Lower lobe of right lung (tissue), 2 donors: ENCODE measurements around the gene ENOX2. TPM values are rescaled to one million over a fixed set of nuclear protein-coding genes. Genes with fewer than 3 reads are reported as not detected.

ENCODE experiments used
- ATAC-seq, 2 donors: fragments of 200-7000 bp; cut with Tn5 transposase; one replicate each; pipeline ENCODE4 v1.9.1; 2020 to 2022; ENCODE audit warnings: mild to moderate bottlenecking in 2 of 2, moderate library complexity in 2 of 2
- DNase-seq: peaks from one replicate; pipeline ENCODE4 v3.0.0-alpha.2; 2020
- H3K27ac ChIP-seq: fragments of 200-600 bp; one replicate; pipeline ENCODE4 v1.8.0; 2022
- H3K27me3 ChIP-seq: fragments of 200-600 bp; one replicate; pipeline ENCODE4 v1.8.0; 2022; ENCODE audit warnings: low read depth
- H3K36me3 ChIP-seq: fragments of 200-600 bp; one replicate; pipeline ENCODE4 v1.8.0; 2022; ENCODE audit warnings: mild to moderate bottlenecking
- H3K4me1 ChIP-seq: fragments of 200-600 bp; one replicate; pipeline ENCODE4 v1.8.0; 2022
- H3K4me3 ChIP-seq: fragments of 200-600 bp; one replicate; pipeline ENCODE4 v1.8.0; 2022; ENCODE audit warnings: mild to moderate bottlenecking
- H3K9me3 ChIP-seq: fragments of 200-600 bp; one replicate; pipeline ENCODE4 v1.8.0; 2022
- intact Hi-C: fragments of 100-400 bp; cut with DNase I; formaldehyde crosslinking; loops from one replicate; pipeline ENCODE4 v1.11.0; 2022
- total RNA-seq: library from RNA; stranded (reverse); fragmentation: NEBNext Ultra II Directional; extraction: Animal tissue kit (Norgen Biotek cat#: 25700); gene quantifications from one replicate; pipeline ENCODE4 v1.2.1, GENCODE V29; 2021
- TF ChIP-seq, protein P1 (sequence below): fragments of 200-600 bp; IDR thresholded peaks from one replicate; pipeline ENCODE4 v1.8.0; 2022; ENCODE audit warnings: antibody characterized with exemption, mild to moderate bottlenecking
- donor health status: DM: no; HTN: yes; CAD: no; lungs with severe emphysema.

Gene ENOX2
- total RNA-seq, 1 donor from 2014 or later: 16.8 TPM

DNA sequence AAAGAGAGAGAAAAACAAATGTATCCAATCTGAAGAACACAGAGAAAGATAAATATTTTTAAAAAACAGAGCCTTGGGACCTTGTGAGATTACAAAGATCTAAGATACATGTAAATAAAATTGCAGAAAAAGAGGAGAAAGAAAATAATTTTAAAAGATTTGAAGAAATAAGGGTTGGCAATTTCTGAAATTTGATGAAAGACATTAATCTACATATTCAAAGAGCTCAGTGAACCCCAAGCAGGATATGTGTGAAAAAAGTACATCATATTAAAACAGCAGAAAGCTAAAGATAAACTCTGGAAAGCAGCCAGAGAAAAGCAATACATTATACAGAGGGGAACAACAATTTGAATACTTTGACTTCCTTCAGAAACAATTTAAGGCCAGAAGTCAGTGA lies 244.7 kb downstream of the ENOX2 start:
- Histone ChIP-seq H3K27me3 (no peaks in the 10 kb centered on the region), H3K4me3 (no peak overlapping the region), H3K36me3 (no peaks in the 10 kb centered on the region), H3K27ac (no peak overlapping the region), H3K4me1 (no peaks in the 10 kb centered on the region), H3K9me3 (no peaks in the 10 kb centered on the region)
- DNase-seq: no peak
- intact Hi-C loops: no loop called here
- no peak for ATAC-seq
- TF ChIP-seq, protein P1, sequence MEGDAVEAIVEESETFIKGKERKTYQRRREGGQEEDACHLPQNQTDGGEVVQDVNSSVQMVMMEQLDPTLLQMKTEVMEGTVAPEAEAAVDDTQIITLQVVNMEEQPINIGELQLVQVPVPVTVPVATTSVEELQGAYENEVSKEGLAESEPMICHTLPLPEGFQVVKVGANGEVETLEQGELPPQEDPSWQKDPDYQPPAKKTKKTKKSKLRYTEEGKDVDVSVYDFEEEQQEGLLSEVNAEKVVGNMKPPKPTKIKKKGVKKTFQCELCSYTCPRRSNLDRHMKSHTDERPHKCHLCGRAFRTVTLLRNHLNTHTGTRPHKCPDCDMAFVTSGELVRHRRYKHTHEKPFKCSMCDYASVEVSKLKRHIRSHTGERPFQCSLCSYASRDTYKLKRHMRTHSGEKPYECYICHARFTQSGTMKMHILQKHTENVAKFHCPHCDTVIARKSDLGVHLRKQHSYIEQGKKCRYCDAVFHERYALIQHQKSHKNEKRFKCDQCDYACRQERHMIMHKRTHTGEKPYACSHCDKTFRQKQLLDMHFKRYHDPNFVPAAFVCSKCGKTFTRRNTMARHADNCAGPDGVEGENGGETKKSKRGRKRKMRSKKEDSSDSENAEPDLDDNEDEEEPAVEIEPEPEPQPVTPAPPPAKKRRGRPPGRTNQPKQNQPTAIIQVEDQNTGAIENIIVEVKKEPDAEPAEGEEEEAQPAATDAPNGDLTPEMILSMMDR: no peak

DNA sequence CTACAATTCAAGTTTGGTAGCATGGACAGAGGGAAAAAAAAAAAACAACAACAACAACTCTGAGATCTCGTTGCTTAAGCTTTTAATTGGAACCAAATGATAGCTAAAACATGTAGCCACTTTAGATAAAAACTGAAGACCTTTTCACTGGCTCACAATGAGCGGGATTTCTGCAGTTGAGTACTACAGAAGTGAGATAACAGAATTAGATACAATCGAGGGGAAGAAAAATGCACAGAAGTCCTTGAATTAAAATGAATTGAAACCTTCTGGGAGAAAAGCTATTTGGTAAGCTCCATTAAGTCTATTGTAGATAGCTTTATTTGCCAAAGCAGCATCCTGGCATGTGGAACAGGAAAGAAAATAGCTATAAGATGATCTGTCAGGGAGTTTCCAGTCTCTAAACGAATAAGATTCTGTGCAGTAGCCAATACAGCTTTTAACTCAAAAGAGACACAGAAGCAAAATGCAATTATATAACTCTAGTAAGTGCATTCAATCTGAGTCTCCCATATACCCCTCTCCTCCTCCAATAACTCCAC lies 248.5 kb downstream of the ENOX2 start:
- ATAC-seq (no peak), DNase-seq (no peak)
- intact Hi-C loops: no loop called here
- Histone ChIP-seq H3K27me3 (no peaks in the 10 kb centered on the region), H3K4me1 (no peaks in the 10 kb centered on the region), H3K4me3 (no peak overlapping the region), H3K27ac (no peak overlapping the region), H3K9me3 (no peaks in the 10 kb centered on the region), H3K36me3 (no peaks in the 10 kb centered on the region)
- TF ChIP-seq, protein P1: no peak

DNA sequence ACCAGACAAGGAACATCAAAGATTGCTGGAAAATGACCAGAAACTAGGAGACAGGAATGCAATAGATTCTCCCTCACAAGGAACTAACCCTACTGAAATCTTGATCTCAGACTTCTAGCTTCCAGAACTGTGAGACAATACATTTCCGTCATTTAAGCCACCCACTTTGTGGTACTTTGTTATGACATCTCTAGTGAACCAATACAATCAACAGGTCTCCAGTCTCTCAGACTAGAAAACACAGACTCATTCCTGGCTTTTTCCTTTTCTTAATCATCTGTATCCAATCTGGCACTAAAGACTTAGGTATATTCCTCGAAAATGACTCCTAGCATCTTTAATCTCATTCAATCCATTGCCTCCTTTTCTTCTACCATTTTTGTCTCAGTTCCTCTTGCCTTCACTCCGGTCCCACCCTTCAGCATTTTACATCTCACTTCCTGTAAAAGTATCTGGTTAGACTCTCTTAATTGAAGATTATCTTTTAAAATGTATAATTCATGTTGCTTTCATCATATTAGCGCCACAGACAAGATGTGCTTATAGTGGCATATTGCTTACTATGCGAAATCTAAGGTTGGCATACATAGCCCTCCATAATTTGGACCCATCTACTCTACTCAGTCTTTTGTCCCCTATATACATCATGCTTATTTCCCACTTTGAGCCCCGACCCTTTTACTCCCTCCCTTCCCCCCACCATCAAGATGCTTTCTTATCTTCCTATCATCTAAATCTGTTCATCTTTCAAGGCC lies 250.0 kb downstream of the ENOX2 start:
- no peak for ATAC-seq
- Histone ChIP-seq H3K4me1 (no peaks in the 10 kb centered on the region), H3K27ac (no peak overlapping the region), H3K4me3 (no peak overlapping the region), H3K9me3 (no peaks in the 10 kb centered on the region), H3K27me3 (no peaks in the 10 kb centered on the region), H3K36me3 (no peaks in the 10 kb centered on the region)
- DNase-seq: no peak
- intact Hi-C loops: no loop called here
- TF ChIP-seq, protein P1: no peak

DNA sequence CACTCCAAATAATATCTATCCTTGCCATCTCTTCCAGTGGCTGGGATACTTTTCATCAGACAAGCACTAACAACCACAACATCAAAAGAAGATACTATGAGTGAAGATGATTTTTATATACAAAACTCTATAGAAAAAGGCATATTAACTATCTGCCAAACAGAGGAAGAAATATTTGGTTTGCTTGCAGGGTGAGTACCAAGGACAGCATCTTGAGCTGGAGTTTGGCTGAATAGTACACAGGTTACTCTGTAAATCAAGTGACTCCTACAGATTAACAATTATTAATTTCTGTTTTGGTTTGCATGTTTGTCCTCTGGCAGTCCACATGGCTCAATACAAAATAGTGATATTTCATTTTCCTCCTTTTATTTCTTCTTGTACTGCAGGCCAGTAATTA lies 253.3 kb downstream of the ENOX2 start:
- no peak for DNase-seq
- H3K9me3 ChIP-seq: no peaks in the 10 kb centered on the region
- no peaks in the 10 kb centered on the region for H3K27me3 ChIP-seq
- TF ChIP-seq, protein P1: no peak
- no peaks in the 10 kb centered on the region for H3K4me1 ChIP-seq
- no peak overlapping the region for H3K4me3 ChIP-seq
- H3K27ac ChIP-seq: no peak overlapping the region
- no peak for ATAC-seq
- no peaks in the 10 kb centered on the region for H3K36me3 ChIP-seq
- intact Hi-C loops: no loop called here

DNA sequence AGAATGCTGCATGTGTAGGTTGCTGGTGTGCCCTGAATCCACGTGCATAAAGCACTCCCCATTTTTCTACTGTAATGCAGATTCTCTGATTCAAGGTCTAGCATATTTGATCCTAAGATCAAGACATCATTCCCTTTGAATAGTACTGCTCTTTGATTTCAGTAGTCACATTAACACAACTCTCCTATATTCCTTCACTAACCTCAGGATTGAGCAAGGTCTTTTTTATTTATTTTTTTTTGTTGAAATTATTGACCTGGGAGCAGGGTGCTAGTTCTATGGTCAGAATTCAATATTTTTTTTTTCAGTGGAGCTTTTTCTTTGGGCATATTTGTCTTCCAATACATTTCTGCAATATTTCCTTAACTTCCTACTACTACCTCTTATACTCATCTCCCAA lies 255.5 kb downstream of the ENOX2 start:
- no peak overlapping the region for H3K27ac ChIP-seq
- DNase-seq (no peak), ATAC-seq (no peak)
- no peaks in the 10 kb centered on the region for H3K4me1 ChIP-seq
- H3K27me3 ChIP-seq: no peaks in the 10 kb centered on the region
- H3K9me3 ChIP-seq: no peaks in the 10 kb centered on the region
- TF ChIP-seq, protein P1: no peak
- no peaks in the 10 kb centered on the region for H3K36me3 ChIP-seq
- intact Hi-C loops: no loop called here
- H3K4me3 ChIP-seq: no peak overlapping the region
